HG03139 (cell line): ENCODE measurements around the gene PTPRCAP.
"Not testable (repeated sequence)": the region's sequence is repeated elsewhere in the genome, so short reads cannot be mapped to it uniquely, and the experiment has no call there.

ENCODE experiments used
- ATAC-seq: cut with Tn5 transposase; IDR thresholded peaks from one replicate; pipeline ENCODE4 v1.9.1; 2021; ENCODE audit not compliant: unreplicated experiment

The PTPRCAP gene

GRCh38 chr11:67410984-67411784 is 26.3 kb downstream of the PTPRCAP start:
- no peak for ATAC-seq

- no peak for ATAC-seq
Observed at GRCh38 chr11:67410369-67410831, 27.1 kb downstream of the PTPRCAP start.

GRCh38 chr11:67409781-67410368 is 27.6 kb downstream of the PTPRCAP start:
- no peak for ATAC-seq

GRCh38 chr11:67409261-67409666 is 28.2 kb downstream of the PTPRCAP start:
- ATAC-seq, result no peak

GRCh38 chr11:67408437-67409200 is 28.9 kb downstream of the PTPRCAP start:
- no peak for ATAC-seq

- no peak for ATAC-seq
Observed at GRCh38 chr11:67407688-67408163, 29.8 kb downstream of the PTPRCAP start.

- no peak for ATAC-seq
Observed at GRCh38 chr11:67406969-67407687, 30.4 kb downstream of the PTPRCAP start.

- ATAC-seq, result no peak
Observed at GRCh38 chr11:67406420-67406968, 31.0 kb downstream of the PTPRCAP start.

- no peak for ATAC-seq
Observed at GRCh38 chr11:67405688-67406339, 31.7 kb downstream of the PTPRCAP start.

- no peak for ATAC-seq
Observed at GRCh38 chr11:67405196-67405567, 32.3 kb downstream of the PTPRCAP start.

GRCh38 chr11:67404515-67405195 is 32.8 kb downstream of the PTPRCAP start:
- no peak for ATAC-seq

- ATAC-seq, result not testable (repeated sequence)
Observed at GRCh38 chr11:67403085-67403484, 34.4 kb downstream of the PTPRCAP start.

GRCh38 chr11:67402192-67402839 is 35.2 kb downstream of the PTPRCAP start:
- ATAC-seq, result not testable (repeated sequence)

- peak; percentile 55 for ATAC-seq
Observed at GRCh38 chr11:67401495-67402191, 35.8 kb downstream of the PTPRCAP start, which contains the start of gene PPP1CA. Gene PPP1CA, minus strand, starts transcription at chr11:67401858. Its CDS starts 76 bp downstream, at chr11:67401782.

- ATAC-seq, result no peak
Observed at GRCh38 chr11:67400942-67401494, 36.5 kb downstream of the PTPRCAP start.

- ATAC-seq, result no peak
Observed at GRCh38 chr11:67400251-67400941, 37.1 kb downstream of the PTPRCAP start.
